GM12892 (cell line): ENCODE measurements around the gene TNFRSF4.

Experiments
- POLR2A ChIP-seq: IDR thresholded peaks from 2 replicates; pipeline ENCODE4 v1.6.1; 2011; ENCODE audit warnings: low read depth, low read length, control low read depth
- POLR2AphosphoS5 ChIP-seq: IDR thresholded peaks from 2 replicates; pipeline ENCODE4 v1.6.1; 2011; ENCODE audit warnings: low read depth, low read length, control low read depth
- TAF1 ChIP-seq: IDR thresholded peaks from 2 replicates; pipeline ENCODE4 v1.6.1; 2011; ENCODE audit warnings: low read depth, mild to moderate bottlenecking, control low read depth, low read length, borderline replicate concordance

DNA sequence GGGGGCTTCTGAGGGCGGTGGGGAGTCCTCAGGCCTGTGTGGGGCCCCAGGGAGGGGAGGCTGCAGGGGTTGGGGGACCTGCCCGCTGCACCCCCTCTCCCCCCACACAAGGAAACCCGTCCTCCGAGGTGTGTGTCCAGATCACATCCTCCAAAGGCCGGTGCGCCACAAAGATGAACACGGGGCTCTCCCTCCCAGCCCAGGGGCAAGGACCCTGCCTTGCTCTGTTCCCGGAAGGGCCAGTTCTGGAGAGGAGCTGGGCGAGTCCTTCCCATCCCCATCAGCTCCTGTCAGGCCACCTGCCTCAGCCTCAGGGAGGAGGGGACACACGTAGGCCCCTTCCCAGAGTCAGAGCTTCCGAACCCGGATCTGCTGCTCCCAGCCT, 42.8 kb downstream of the TNFRSF4 start:
- no peak for TF ChIP-seq POLR2A
- TF ChIP-seq TAF1, result no peak
- TF ChIP-seq POLR2AphosphoS5, result no peak
